ENCODE data around the gene FIGNL1.

FIGNL1 gene

GRCh38 chr7:50396856-50397255, 53.3 kb downstream of the FIGNL1 start:
- DNase-seq (ENCODE audit: low spot score), result no peak

- no peak for DNase-seq (ENCODE audit: low spot score)
Measured at GRCh38 chr7:50394315-50394714, 55.8 kb downstream of the FIGNL1 start.

Data from germinal center (tissue), 1 donor.